GM18951 (cell line): ENCODE data around the gene PNCK.

Experiments used
- POLR2A ChIP-seq: IDR thresholded peaks from 4 replicates; pipeline ENCODE4 v1.6.1; 2011; ENCODE audit warnings: mild to moderate bottlenecking; ENCODE audit not compliant: insufficient read length, insufficient read depth; ENCODE audit errors: extremely low read depth
- in situ Hi-C: fragments of 300-500 bp; cut with MboI; formaldehyde crosslinking; loops from one replicate; pipeline ENCODE4 v1.12.0; 2022; ENCODE audit warnings: low sequenced_read_pairs, mixed read lengths, inconsistent platforms; ENCODE audit not compliant: unreplicated experiment

Gene PNCK

DNA sequence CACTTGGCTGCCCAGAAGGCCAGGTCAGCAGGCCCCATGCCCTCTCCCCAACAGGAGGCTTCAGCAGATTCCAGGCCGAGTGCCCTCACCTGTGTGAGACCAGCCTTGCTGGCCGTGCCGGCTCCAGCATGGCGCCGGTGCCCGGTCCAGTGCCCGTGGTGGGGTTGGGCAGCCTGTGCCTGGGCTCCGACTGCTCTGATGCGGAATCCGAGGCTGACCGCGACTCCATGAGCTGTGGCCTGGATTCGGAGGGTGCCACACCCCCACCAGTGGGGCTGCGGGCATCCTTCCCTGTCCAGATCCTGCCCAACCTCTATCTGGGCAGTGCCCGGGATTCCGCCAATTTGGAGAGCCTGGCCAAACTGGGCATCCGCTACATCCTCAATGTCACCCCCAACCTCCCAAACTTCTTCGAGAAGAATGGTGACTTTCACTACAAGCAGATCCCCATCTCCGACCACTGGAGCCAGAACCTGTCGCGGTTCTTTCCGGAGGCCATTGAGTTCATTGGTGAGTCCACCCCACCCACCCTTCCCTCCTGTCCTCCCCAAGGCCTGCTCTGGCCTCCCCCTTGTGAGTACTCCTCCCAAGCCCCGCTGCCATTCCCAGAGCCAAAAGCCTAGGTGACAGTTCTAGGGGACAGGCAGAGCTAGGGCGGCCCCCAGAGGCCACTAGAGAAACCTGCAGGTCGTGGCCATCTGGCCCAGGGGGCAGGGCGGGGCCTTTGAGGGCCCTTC lies 24.3 kb downstream of the PNCK start:
- in situ Hi-C loops = no loop called here
- TF ChIP-seq POLR2A = no peak

DNA sequence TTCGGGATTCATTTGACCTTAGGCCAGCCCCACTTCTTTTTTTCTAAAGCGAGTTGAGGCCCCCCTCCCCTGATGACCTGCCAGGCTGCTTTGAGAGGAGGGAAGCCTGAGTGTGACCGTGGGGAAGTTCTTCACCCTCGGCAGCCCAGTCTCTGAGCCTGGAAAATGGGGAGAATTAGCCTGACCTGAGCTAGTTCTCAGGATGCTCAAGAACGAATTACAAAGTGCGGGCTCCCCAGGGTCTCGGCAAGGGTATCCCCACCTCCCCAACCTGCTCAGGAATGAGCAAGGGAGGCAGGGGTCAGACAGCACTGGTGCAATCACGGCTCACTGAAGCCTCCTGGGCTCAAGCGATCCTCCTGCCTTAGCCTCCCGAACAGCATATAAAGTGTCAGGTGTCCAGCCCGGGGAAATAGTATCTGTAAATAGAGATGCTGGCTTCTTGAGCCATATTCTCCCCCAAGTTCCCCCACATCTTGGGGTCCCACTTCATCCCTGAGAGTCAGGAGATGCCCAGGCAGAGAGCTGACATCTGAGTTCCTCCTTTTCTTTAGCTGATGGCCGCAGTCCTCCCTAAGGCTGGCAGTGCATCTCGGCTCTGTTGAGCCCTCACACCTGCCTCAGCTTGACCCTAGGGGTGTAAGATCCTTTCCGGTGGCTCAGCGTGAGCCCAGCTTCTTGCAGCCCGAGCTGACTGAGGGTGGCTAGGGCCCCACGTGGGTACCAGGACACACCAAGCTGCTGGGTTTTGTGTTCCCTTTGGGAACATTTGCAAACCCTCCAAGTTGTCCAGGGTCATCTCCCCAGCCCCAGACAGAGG lies 25.0 kb downstream of the PNCK start:
- in situ Hi-C loops = no loop called here
- TF ChIP-seq POLR2A = no peak

DNA sequence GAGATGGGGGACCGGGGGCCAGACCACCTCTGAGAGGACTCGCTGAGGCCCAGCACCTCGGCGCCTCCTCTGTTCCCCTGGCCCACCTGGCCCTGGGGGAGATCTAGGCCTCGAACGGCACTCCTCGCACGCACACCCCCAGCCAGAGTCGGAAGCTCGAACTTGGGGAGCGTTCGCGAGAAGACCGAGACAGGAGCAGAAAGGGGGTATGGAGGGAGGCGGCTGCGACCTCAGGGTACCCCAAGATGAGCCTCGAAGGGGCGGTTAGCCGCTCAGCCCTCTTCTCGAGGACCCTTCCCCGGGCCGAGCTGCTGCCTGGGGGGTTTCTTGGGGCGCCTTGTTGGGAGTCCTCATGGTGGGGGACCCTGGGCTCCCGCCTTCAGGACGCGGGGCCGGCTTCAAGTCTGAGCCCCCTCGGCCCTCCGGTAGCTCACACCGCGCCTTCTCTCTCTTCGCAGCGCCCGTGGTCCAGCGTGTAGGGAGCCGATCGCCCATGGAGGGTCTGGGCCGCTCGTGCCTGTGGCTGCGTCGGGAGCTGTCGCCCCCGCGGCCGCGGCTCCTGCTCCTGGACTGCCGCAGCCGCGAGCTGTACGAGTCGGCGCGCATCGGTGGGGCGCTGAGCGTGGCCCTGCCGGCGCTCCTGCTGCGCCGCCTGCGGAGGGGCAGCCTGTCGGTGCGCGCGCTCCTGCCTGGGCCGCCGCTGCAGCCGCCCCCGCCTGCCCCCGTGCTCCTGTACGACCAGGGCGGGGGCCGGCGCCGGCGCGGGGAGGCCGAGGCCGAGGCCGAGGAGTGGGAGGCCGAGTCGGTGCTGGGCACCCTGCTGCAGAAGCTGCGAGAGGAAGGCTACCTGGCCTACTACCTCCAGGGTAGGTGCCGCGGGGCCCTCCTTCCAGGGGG lies 25.9 kb downstream of the PNCK start:
- TF ChIP-seq POLR2A = no peak
- in situ Hi-C loops = no loop called here

DNA sequence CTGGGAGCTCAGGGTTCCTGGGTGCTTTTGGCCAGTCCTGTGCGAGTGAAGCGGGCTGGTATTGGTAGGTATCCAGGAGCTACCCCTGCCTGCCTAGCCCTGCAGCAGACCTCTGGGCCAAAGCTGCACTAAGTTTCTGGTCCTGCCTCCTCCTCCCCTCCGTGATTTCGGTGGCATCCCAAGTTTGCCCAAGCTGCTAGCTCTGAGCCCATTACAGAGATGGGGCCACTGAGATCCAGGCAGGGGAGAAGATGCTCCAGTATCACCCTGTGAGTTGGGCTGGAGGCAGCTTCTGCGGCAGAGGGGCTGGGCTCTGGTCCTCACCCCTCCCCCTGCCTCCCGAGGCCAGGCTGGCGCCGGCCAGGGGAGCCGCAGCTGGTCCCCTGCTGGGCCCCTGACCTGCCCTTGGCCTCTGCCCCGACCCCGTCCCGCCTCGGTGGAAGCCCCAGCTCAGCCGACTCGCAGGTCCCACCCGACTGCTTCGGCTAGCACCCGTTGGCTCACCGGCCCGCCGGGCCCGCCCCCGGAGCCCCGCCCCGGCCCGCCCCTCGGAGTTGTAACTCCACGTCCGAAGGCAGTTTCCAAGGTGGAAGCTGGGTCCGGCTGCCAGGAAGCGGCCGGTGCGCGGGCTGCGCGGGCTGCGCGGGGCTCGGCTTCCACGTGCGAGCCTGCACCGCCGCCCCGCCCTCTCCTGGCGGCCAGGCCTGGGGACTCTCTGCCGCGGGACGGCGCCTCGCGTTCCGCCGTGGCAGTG lies 26.8 kb downstream of the PNCK start, which contains the start of gene DUSP9:
Gene DUSP9, plus strand, starts transcription at position 584 of the 754 bp plus-strand sequence. CDS start 751 bp downstream, outside the sequence.
- in situ Hi-C loops = no loop called here
- TF ChIP-seq POLR2A = no peak

DNA sequence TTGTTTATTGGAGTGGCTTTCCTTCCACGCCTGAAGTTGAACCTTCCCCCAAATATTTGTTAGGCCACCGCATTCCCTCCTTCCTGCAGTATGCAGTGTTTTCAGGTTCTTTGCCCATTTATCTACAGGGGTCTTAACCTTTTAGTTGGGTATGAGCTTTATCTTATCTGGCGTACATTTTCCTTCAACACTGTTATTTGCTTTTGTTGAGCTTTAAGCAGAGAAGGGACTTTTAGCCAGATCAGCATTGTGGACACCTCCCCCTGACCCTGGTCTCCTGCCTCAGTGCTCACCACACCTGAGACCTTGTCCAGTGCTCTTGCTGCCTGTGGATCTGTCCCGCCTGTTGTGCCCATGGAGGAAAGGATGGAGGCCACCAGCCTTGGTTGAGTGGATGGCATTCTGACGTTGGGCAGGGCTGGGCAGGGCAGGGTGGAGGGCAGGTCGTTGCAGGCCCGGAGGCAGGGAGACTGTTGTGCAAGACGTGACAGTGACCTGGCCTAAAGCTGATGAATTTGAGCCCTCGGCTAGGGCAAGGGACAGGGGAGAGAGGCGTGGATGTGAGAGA lies 27.6 kb downstream of the PNCK start:
- no peak for TF ChIP-seq POLR2A
- in situ Hi-C loops = no loop called here

DNA sequence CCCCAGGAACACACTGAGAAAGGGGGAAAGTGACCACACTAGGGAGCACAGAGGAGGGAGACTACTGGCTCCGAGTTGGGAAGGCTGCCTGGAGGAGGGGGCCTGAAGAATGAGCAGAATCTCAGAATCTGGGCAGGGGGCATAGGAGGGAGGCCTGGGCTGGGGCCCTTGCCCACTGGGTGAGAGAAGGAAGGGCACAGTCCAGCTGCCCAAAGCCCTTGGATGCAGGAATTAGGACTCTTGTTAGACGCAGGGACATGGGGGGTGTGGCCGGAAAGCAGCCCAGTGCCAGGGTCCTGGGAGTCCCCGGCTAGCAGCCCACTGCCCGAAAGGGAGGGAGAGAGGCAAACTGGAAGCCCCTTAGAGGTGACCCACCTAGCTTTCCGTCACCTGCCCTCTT lies 28.5 kb downstream of the PNCK start:
- in situ Hi-C loops = no loop called here
- TF ChIP-seq POLR2A = no peak

DNA sequence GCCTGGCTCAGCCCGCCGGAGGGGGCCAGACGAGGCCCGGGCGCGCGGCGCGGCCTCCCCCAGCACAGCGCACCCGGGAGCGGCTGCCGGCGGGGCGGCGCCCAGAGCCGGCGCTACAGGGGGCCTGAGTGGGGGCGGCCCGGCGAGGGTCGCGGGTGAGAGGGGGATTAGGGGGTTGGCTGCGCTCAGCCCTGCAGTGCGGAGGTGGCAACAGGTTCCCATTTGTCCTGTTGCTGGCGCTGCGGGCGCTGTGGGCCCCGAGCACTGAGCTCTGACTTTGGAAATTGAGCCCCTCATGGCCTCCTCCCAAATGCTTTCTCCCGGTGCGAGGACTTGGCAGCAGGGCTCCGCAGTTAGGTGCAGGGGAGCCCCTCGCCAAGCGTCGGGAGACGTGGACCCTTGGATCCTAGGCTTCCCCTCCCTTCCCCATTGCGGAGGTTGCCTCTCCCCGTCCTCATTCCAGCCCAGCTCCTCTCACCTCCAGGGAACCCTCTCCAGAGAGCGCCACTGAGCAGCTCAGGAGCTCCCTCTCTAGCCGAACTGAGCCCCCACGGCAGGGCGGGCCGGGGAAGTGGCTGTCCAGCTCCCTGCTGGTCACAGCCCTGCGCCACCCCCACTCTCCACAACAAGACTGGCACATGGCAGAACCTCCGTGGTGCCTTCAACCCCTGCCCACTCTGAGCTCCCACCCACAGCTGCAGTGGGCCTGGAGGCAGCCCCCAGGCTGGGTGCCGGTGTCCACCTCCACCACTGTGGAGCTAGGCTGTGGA lies 29.1 kb downstream of the PNCK start:
- in situ Hi-C loops = no loop called here
- TF ChIP-seq POLR2A = no peak

DNA sequence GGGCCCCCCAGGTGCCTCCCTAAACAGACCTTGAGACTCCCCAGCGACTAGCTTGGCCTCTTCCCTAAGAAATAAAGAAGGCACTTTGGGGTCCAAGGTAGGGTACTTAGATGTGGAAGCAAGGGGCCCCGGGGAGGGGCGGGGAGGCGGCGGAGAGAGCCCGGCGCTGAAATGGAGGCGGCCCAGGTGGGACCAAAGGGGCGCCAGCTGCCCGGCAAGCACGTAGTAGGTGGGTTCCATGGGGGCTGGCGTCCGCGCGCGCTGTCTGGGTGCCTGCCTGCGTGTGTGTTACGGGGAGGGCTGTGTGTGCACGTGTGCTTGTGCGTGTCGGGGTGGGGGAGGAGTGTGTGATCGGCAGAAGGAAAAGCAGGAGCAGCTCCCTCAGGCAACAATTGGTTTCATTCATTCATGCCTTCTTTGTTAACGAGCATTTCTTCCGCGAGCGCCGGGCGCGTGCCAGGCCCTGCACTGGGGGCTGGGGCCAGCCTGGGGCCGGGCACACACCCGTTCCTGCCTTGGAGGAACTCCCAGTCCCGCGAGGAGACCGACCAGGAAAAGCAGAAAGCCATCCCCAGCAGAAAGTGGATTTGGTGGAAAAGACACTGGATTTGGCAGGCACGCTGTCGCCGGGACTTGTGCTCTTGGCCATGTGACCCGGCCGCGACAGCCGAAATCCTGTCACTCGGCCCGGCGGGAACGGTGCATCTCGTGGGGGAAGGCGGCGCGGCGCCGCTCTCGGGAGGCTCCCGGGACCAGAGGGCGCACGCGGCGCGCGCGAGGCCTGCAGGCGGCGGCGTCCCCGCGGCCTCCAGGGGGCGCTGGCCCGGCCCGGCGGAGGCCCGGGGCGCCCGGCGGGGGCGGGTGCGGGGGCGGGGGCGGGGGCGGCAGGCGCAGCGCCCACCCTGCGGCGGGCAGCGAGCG lies 29.9 kb downstream of the PNCK start:
- TF ChIP-seq POLR2A = no peak
- in situ Hi-C loops = no loop called here

DNA sequence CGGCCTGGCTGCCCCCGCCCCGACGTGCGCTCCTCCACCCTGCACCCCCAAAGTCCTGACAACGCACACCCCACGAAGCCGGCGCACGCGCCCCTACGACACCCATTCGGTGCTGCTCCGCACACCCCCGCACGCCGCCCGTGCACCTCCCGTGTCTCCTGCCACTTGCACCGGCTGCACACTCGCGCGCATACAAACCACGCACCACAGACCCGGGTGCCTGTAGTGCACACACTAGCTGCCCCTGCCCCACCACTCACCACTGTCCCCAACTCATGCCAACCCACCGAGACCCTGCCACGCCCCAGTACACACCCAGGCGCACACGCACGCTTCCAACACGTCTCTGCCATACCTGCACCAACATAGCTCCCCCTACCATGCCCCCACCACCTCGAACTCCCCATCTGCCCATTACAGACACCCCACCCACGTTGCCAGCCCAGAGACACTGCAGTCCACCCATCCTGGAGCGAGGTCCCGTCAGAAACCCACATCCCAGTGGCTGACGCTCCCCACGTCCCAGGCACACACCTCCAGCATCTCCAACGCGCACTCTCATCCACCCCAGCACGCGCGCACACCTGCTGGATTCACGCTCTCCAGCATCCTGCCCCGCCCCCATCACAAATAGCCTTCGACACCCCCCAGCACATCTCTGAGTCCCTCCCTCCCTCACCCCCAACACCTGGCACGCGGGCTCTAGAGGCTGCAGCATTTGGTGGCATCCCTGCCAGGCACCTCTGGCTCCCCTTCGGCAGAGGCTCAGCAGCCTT lies 30.8 kb downstream of the PNCK start:
- in situ Hi-C loops = no loop called here
- TF ChIP-seq POLR2A = no peak
